HepG2 (cell line): Measurements from ENCODE around the gene NPY4R.
"Not testable (repeated sequence)": the region's sequence is repeated elsewhere in the genome, so short reads cannot be mapped to it uniquely, and the experiment has no call there.

Source experiments
- CTCF ChIP-seq: sonication (generic); formaldehyde crosslinking; IDR thresholded peaks from 2 replicates; pipeline ENCODE4 v1.5.0; 2020; ENCODE audit warnings: mild to moderate bottlenecking, missing genetic modification reagents, moderate library complexity
- HDAC6 ChIP-seq: fragments of 200-600 bp; sonication (generic); IDR thresholded peaks from 2 replicates; pipeline ENCODE4 v1.7.0; 2017; ENCODE audit warnings: mild to moderate bottlenecking, antibody characterized with exemption, low read length, low read depth
- MAZ ChIP-seq, 2 experiments: sonication (generic) in 1 of 2; formaldehyde crosslinking in 1 of 2; IDR thresholded peaks; 2 replicates each; pipeline versions ENCODE4 v1.5.0 to v1.6.1; 2012 to 2020; ENCODE audit warnings: low read depth in 2 of 2, mild to moderate bottlenecking in 2 of 2, borderline replicate concordance in 1 of 2, improper control_type of control experiment in 1 of 2, low read length in 1 of 2, missing genetic modification reagents in 1 of 2, moderate library complexity in 1 of 2
- ZNF564 ChIP-seq: sonication (generic); formaldehyde crosslinking; IDR thresholded peaks from 2 replicates; pipeline ENCODE4 v1.8.1; 2023; ENCODE audit warnings: mild to moderate bottlenecking, missing genetic modification reagents

- not testable (repeated sequence) for TF ChIP-seq CTCF; ZNF564 (CRISPR knock-in tag); HDAC6; MAZ (IDR thresholded peaks at IDR 0.05; ENCODE audit: borderline replicate concordance, low read depth, low read length); MAZ (CRISPR knock-in tag; IDR thresholded peaks at IDR 0.05; ENCODE audit: low read depth)
Observed at GRCh38 chr10:46468119-46468809, 2.5 kb upstream of the NPY4R start.
